PC-9 (cell line): ENCODE data around the gene SCN8A. TPM values are rescaled to one million over a fixed set of nuclear protein-coding genes. Genes with fewer than 3 reads are reported as not detected.

ENCODE experiments used
- BruUV-seq: library from RNA; stranded (reverse); fragments of 400-500 nt; replicated peaks from 2 replicates; lab custom pipeline; 2021; lab: Mats Ljungman, UMichigan
- CTCF ChIA-PET: fragments of 300-600 bp; sonication (Branson Sonifier 250); formaldehyde crosslinking; loops from one replicate; lab custom pipeline; 2022; ENCODE audit warnings: antibody characterized with exemption; lab: Charles Lee
- POLR2A ChIA-PET: fragments of 300-600 bp; sonication (Branson Sonifier 250); formaldehyde crosslinking; loops from one replicate; lab custom pipeline; 2022; ENCODE audit warnings: antibody characterized with exemption; ENCODE audit not compliant: unreplicated experiment; lab: Charles Lee
- DNase-seq, 2 experiments: peaks; one replicate each; pipeline versions ENCODE4 v3.0.0 to v3.0.0-alpha.2; 2015 to 2022; ENCODE audit warnings: mixed read lengths in 1 of 2
- H2AFZ ChIP-seq: fragments of 200-600 bp; sonication (generic); 2 replicates; pipeline ENCODE4 v1.8.1; 2017; ENCODE audit warnings: antibody characterized with exemption
- H3F3A ChIP-seq: fragments of 200-600 bp; sonication (generic); 2 replicates; pipeline ENCODE4 v1.8.1; 2017; ENCODE audit warnings: antibody characterized with exemption, mild to moderate bottlenecking, low read depth; ENCODE audit not compliant: insufficient read depth
- H3K27ac ChIP-seq: fragments of 200-600 bp; sonication (generic); 2 replicates; pipeline ENCODE4 v1.6.1; 2016; ENCODE audit warnings: mixed run types
- H3K27me3 ChIP-seq: fragments of 200-600 bp; sonication (generic); 2 replicates; pipeline ENCODE4 v1.6.1; 2016; ENCODE audit warnings: low read depth, mixed run types; ENCODE audit not compliant: insufficient read depth
- H3K36me3 ChIP-seq: fragments of 200-600 bp; sonication (generic); 2 replicates; pipeline ENCODE4 v1.6.1; 2016; ENCODE audit warnings: low read depth, mixed run types
- H3K4me1 ChIP-seq: fragments of 200-600 bp; sonication (generic); replicated peaks from 2 replicates; pipeline ENCODE4 v1.6.1; 2016; ENCODE audit warnings: mixed run types; ENCODE audit not compliant: insufficient read depth
- H3K4me2 ChIP-seq: fragments of 200-600 bp; sonication (generic); 2 replicates; pipeline ENCODE4 v1.6.1; 2017; ENCODE audit warnings: mixed run types
- H3K4me3 ChIP-seq: fragments of 200-600 bp; sonication (generic); 2 replicates; pipeline ENCODE4 v1.6.1; 2016; ENCODE audit warnings: mixed run types
- H3K79me2 ChIP-seq: fragments of 200-600 bp; sonication (generic); 2 replicates; pipeline ENCODE4 v1.6.1; 2017; ENCODE audit warnings: low read depth, mixed run types
- H3K9me2 ChIP-seq: fragments of 200-600 bp; sonication (generic); 2 replicates; pipeline ENCODE4 v1.8.1; 2017; ENCODE audit warnings: mild to moderate bottlenecking; ENCODE audit not compliant: insufficient read depth
- H3K9me3 ChIP-seq: fragments of 200-600 bp; sonication (generic); 2 replicates; pipeline ENCODE4 v1.8.1; 2016; ENCODE audit warnings: low read depth; ENCODE audit not compliant: insufficient read depth
- H4K20me1 ChIP-seq: fragments of 200-600 bp; sonication (generic); 2 replicates; pipeline ENCODE4 v1.8.1; 2017; ENCODE audit not compliant: insufficient read depth
- EZH2 ChIP-seq: fragments of 200-600 bp; sonication (generic); IDR thresholded peaks from 2 replicates; pipeline ENCODE4 v1.8.0; 2017; ENCODE audit warnings: antibody characterized with exemption, low read depth
- intact Hi-C: fragments of 100-400 bp; cut with micrococcal nuclease; formaldehyde crosslinking; loops from one replicate; pipeline ENCODE4 v1.10.0; 2022; ENCODE audit not compliant: unreplicated experiment
- total RNA-seq: library from RNA; stranded (reverse); gene quantifications from 2 replicates; pipeline ENCODE4 v1.2.3, GENCODE V29; 2021
- TF ChIP-seq, protein P1 (sequence below): fragments of 200-600 bp; sonication (generic); conservative IDR thresholded peaks from 2 replicates; pipeline ENCODE4 v1.6.1; 2017; ENCODE audit warnings: mixed run types, antibody characterized with exemption, mild to moderate bottlenecking, moderate library complexity

SCN8A gene
- total RNA-seq, 1 experiment from 2014 or later: 0.17 TPM

DNA sequence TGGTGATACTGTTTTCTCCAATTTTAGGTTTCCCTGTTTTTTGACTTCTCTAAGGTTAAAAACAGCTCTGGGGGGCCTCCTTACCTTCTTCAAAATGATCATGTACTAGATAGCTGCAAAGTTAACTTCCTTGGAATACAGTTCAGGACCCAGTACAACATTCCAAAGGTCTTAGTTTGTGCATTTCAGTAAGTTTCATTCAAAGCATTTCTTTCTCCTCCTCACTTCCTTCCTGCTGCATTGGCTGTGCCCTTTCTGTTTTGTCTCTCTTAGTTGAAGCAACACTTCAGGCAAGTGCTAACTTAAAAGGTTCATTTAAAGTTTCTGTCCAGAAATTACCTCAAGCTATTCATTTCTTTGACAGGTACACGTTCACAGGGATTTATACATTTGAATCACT is 95.7 kb downstream of the SCN8A start:
- no peaks in the 10 kb centered on the region for H3K4me1 ChIP-seq
- peaks cover 55% of the 10 kb centered on the region for H3K27me3 ChIP-seq
- H3K4me2 ChIP-seq: no peak overlapping the region
- no peaks in the 10 kb centered on the region for H3K9me3 ChIP-seq
- BruUV-seq: no TSS peak
- H3K36me3 ChIP-seq: no peaks in the 10 kb centered on the region
- H3K4me3 ChIP-seq: no peak overlapping the region
- no peaks in the 10 kb centered on the region for H3F3A ChIP-seq
- H4K20me1 ChIP-seq: no peaks in the 10 kb centered on the region
- TF ChIP-seq, protein P1, sequence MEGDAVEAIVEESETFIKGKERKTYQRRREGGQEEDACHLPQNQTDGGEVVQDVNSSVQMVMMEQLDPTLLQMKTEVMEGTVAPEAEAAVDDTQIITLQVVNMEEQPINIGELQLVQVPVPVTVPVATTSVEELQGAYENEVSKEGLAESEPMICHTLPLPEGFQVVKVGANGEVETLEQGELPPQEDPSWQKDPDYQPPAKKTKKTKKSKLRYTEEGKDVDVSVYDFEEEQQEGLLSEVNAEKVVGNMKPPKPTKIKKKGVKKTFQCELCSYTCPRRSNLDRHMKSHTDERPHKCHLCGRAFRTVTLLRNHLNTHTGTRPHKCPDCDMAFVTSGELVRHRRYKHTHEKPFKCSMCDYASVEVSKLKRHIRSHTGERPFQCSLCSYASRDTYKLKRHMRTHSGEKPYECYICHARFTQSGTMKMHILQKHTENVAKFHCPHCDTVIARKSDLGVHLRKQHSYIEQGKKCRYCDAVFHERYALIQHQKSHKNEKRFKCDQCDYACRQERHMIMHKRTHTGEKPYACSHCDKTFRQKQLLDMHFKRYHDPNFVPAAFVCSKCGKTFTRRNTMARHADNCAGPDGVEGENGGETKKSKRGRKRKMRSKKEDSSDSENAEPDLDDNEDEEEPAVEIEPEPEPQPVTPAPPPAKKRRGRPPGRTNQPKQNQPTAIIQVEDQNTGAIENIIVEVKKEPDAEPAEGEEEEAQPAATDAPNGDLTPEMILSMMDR: no peak
- TF ChIP-seq EZH2: no peak
- no peaks in the 10 kb centered on the region for H3K79me2 ChIP-seq
- ChIA-PET POLR2A (no interaction called here), CTCF (no interaction called here)
- no peaks in the 10 kb centered on the region for H3K9me2 ChIP-seq
- intact Hi-C loops: no loop called here
- no peak for DNase-seq
- no peak overlapping the region for H2AFZ ChIP-seq
- no peak overlapping the region for H3K27ac ChIP-seq

DNA sequence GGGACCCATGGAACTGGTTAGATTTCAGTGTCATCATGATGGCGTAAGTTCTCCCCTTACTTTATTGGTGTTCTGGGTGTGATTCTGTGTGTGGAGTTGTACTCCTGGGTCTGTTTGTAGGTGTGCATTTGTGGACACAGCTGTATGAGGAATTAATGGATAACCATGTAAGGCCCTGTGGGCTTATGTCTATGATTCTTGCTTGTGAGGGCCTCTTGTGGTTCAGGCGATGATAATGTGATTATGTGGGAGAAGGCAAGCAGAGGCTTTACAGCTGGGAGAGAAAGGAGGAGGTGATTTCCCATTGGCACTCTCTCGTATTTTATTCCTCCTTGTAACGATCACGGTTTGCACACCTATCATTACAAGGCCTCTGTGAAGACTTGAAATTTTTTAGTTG is 96.1 kb downstream of the SCN8A start:
- DNase-seq: no peak
- Histone ChIP-seq H3F3A (no peaks in the 10 kb centered on the region), H4K20me1 (no peaks in the 10 kb centered on the region), H3K4me2 (no peak overlapping the region), H3K4me3 (no peak overlapping the region), H3K9me3 (no peaks in the 10 kb centered on the region), H3K36me3 (no peaks in the 10 kb centered on the region), H3K9me2 (no peaks in the 10 kb centered on the region), H3K27me3 (peaks cover 57% of the 10 kb centered on the region), H3K79me2 (no peaks in the 10 kb centered on the region), H3K27ac (no peak overlapping the region), H3K4me1 (no peaks in the 10 kb centered on the region), H2AFZ (no peak overlapping the region)
- BruUV-seq: no TSS peak
- CTCF ChIA-PET: no interaction called here
- TF ChIP-seq, protein P1: no peak
- TF ChIP-seq EZH2: no peak
- intact Hi-C loops: no loop called here
- POLR2A ChIA-PET: no interaction called here

DNA sequence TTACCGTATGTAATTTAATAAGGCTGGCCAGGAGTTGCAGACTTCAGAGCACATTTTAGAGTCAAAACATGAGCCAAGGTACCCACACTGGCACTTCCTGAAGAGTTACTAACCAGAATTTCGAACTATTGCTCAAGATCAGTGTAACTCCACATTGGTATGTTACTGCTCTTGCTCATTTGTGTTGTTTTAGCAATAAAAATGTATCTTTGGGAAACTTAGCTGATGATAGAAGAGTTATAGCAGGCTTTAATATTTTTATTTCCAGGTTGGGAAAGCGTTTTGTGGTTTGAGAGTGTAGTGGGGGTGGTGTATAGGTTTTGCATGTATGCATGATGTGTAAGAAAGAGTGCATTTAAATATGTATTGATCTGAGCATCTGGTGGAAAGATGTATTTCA is 96.6 kb downstream of the SCN8A start:
- H3K9me3 ChIP-seq: no peaks in the 10 kb centered on the region
- no peaks in the 10 kb centered on the region for H4K20me1 ChIP-seq
- no peak overlapping the region for H3K4me2 ChIP-seq
- ChIA-PET CTCF (no interaction called here), POLR2A (no interaction called here)
- H3K79me2 ChIP-seq: no peaks in the 10 kb centered on the region
- peaks cover 61% of the 10 kb centered on the region for H3K27me3 ChIP-seq
- H3K4me3 ChIP-seq: no peak overlapping the region
- intact Hi-C loops: no loop called here
- no peaks in the 10 kb centered on the region for H3K4me1 ChIP-seq
- DNase-seq: no peak
- no peak overlapping the region for H3K27ac ChIP-seq
- H2AFZ ChIP-seq: no peak overlapping the region
- TF ChIP-seq EZH2: no peak
- TF ChIP-seq, protein P1: no peak
- H3K9me2 ChIP-seq: no peaks in the 10 kb centered on the region
- BruUV-seq: no TSS peak
- H3K36me3 ChIP-seq: no peaks in the 10 kb centered on the region
- no peaks in the 10 kb centered on the region for H3F3A ChIP-seq
